PC-9 (cell line): ENCODE measurements around the gene CCDC78.

Experiments
- EZH2 ChIP-seq: fragments of 200-600 bp; sonication (generic); IDR thresholded peaks from 2 replicates; pipeline ENCODE4 v1.8.0; 2017; ENCODE audit warnings: antibody characterized with exemption, low read depth
- TF ChIP-seq, protein P1 (sequence below): fragments of 200-600 bp; sonication (generic); conservative IDR thresholded peaks from 2 replicates; pipeline ENCODE4 v1.6.1; 2017; ENCODE audit warnings: mixed run types, antibody characterized with exemption, mild to moderate bottlenecking, moderate library complexity

DNA sequence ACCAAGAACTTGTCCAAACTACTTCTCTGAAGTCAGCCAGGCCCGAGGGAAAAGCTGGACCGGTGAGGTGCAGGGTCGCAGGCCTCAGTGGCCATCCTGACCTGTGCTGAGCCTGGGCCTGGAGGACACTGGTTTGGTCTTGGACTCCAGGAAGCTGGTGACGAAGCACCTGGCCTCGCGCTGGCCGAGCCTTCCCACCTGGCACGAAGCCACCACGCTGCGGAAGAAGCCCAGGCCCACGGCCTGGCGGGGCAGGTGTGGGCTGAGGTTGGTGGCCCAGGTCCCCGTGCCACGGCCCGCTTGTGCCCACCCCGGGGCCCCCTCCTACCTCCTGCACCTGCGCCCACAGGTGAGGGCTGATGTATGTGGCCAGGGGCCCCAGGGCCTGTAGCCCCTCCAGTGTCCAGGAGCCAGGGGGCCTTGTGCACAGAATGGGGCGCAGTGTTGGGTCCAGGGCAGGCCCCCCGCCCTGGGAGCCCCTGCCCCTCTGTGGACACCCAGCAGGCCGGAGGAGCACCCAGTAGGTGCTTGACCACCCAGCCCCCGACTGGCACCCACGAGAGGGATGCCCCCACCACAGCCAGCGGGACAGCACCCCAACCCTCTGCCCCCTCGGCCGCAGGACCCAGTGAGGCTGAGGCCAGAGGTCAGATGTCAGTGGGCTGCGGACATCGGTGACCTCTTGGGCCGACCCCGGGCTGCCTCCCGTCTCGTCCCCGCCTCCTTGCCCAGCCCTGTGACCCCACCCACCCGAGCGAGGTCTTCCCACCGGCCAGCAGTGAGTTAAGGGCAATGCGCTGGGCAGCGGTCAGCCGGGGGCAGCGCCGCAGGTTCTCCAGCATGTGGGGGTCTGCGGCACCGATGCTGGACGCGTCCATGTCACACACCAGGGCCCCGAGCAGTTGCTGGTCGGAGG, 48.1 kb upstream of the CCDC78 start:
- TF ChIP-seq EZH2: no peak
- TF ChIP-seq, protein P1, sequence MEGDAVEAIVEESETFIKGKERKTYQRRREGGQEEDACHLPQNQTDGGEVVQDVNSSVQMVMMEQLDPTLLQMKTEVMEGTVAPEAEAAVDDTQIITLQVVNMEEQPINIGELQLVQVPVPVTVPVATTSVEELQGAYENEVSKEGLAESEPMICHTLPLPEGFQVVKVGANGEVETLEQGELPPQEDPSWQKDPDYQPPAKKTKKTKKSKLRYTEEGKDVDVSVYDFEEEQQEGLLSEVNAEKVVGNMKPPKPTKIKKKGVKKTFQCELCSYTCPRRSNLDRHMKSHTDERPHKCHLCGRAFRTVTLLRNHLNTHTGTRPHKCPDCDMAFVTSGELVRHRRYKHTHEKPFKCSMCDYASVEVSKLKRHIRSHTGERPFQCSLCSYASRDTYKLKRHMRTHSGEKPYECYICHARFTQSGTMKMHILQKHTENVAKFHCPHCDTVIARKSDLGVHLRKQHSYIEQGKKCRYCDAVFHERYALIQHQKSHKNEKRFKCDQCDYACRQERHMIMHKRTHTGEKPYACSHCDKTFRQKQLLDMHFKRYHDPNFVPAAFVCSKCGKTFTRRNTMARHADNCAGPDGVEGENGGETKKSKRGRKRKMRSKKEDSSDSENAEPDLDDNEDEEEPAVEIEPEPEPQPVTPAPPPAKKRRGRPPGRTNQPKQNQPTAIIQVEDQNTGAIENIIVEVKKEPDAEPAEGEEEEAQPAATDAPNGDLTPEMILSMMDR: no peak
